Cardiac fibroblast (primary cell): ENCODE measurements around the gene ADAMTS17.
A peak's percentile ranks its signal among the peaks of the same experiment; 100 is the strongest.

Experiments
- DNase-seq, 2 donors: peaks; one replicate each; pipeline versions ENCODE4 v3.0.0 to v3.0.0-alpha.2; 2010; ENCODE audit warnings: low read depth in 2 of 2
- H3K4me3 ChIP-seq, 2 donors: replicated peaks in 1 of 2; 1 replicate in 1 of 2; 2 replicates in 1 of 2; pipeline ENCODE4 v1.5.1; 2011; ENCODE audit warnings: low read depth in 2 of 2, low read length in 2 of 2, mild to moderate bottlenecking in 2 of 2, moderate library complexity in 1 of 2
- CTCF ChIP-seq: IDR thresholded peaks from one replicate; pipeline ENCODE4 v1.5.1; 2011; ENCODE audit warnings: low read depth, mild to moderate bottlenecking, low read length, inconsistent platforms

The ADAMTS17 gene

GRCh38 chr15:99965376-99965775 lies 376.4 kb downstream of the ADAMTS17 start:
- TF ChIP-seq CTCF = no peak
- DNase-seq = no peak
- H3K4me3 ChIP-seq = no peak overlapping the region

DNA sequence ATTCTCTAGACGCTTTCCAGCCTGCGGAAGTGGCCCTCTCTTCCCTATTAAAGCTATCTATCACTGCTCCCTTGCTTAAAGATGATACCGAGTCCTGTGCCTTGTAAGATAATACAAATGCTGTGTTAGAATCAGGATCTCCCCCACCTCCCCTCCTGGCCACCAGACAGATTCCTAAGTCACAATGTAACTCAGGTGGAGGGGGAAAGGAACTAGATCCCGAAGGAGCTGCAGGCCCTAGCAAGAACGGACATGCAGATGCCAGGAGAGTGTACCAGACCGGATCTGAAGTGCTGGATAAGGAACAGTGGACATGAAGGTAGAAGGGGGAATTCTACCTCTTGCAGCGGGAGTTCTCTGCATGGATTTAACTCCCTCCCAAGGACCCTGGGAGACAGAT lies 377.8 kb downstream of the ADAMTS17 start:
- no peak for DNase-seq
- H3K4me3 ChIP-seq = no peak overlapping the region
- no peak for TF ChIP-seq CTCF

- no peak for TF ChIP-seq CTCF
- peak; percentile 16 to 67 for DNase-seq
- no peak overlapping the region for H3K4me3 ChIP-seq
Measured at GRCh38 chr15:99963096-99963825, 378.5 kb downstream of the ADAMTS17 start.

- H3K4me3 ChIP-seq = no peak overlapping the region
- no peak for TF ChIP-seq CTCF
- no peak for DNase-seq
Measured at GRCh38 chr15:99962006-99962561, 379.7 kb downstream of the ADAMTS17 start.

DNA sequence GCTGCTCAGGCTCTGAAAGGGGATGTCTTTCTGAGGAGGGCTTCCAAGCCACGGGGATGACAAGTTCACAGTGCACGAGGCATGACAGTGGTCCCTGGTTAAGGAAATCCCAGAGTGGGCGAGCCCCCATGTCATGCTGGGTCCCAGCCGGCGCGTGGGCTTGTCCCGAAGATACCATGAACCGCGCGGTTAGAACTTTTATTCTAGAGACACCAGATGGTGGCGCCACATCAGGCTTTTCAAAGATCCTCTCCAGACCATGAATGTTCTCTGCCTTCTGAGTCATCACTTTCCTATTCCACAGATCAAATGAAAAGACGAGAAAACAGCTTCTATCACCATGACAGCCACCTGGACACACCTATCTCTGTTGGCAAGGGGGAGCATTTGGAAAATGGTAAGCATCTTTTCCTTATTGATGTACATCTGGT lies 380.7 kb downstream of the ADAMTS17 start:
- DNase-seq = peak; percentile 34 to 67
- TF ChIP-seq CTCF = no peak
- no peak overlapping the region for H3K4me3 ChIP-seq

DNA sequence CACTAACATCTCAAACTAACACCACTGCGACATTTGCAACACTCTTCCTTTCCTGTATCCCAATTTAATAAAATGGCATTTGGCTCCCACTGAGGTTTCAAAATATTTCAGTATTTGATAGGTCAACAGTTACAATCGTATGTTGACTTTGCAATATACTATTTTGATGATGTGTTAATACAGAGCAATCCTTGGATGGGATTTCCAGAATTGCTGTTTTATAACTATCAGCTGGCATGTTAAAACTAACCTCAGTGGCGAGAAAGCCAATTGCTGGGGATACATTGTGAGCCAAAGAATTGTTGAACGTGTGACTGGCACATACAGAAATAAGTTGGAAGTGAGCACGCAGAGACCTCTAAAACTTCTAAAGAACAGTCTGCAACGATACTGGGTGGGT lies 382.4 kb downstream of the ADAMTS17 start:
- TF ChIP-seq CTCF = no peak
- DNase-seq = no peak
- no peak overlapping the region for H3K4me3 ChIP-seq
